BLaER1 (cell line): Measurements from ENCODE around the gene HOXD8.

Experiments used
- H3K27ac ChIP-seq: shearing (Covaris generic); formaldehyde crosslinking; 2 replicates; pipeline ENCODE4 v1.8.1; 2022
- H3K27me3 ChIP-seq: shearing (Covaris generic); formaldehyde crosslinking; 2 replicates; pipeline ENCODE4 v1.8.1; 2022
- H3K36me3 ChIP-seq: shearing (Covaris generic); formaldehyde crosslinking; 2 replicates; pipeline ENCODE4 v1.8.1; 2022
- H3K4me1 ChIP-seq: shearing (Covaris generic); formaldehyde crosslinking; 2 replicates; pipeline ENCODE4 v1.8.1; 2022
- H3K4me2 ChIP-seq: shearing (Covaris generic); formaldehyde crosslinking; 2 replicates; pipeline ENCODE4 v1.8.1; 2022
- H3K4me3 ChIP-seq: shearing (Covaris generic); formaldehyde crosslinking; 2 replicates; pipeline ENCODE4 v1.8.1; 2022
- H3K9ac ChIP-seq: shearing (Covaris generic); formaldehyde crosslinking; 2 replicates; pipeline ENCODE4 v1.8.1; 2022
- H3K9me3 ChIP-seq: shearing (Covaris generic); formaldehyde crosslinking; 2 replicates; pipeline ENCODE4 v1.8.1; 2022
- H4K20me1 ChIP-seq: shearing (Covaris generic); formaldehyde crosslinking; 2 replicates; pipeline ENCODE4 v1.8.1; 2022
- Cebpa-rat ChIP-seq: shearing (Covaris generic); IDR thresholded peaks from 2 replicates; pipeline ENCODE4 v1.8.1; 2022

The HOXD8 gene

GRCh38 chr2:176164611-176165369 lies 35.3 kb downstream of the HOXD8 start:
- peaks cover 44% of the 10 kb centered on the region for H3K27me3 ChIP-seq
- no peak overlapping the region for H3K4me3 ChIP-seq
- no peak overlapping the region for H3K27ac ChIP-seq
- no peak overlapping the region for H3K4me2 ChIP-seq
- H3K9ac ChIP-seq: no peak overlapping the region
- no peaks in the 10 kb centered on the region for H3K36me3 ChIP-seq
- no peaks in the 10 kb centered on the region for H4K20me1 ChIP-seq
- peaks cover 59% of the 10 kb centered on the region for H3K9me3 ChIP-seq
- no peak for TF ChIP-seq Cebpa-rat
- H3K4me1 ChIP-seq: no peaks in the 10 kb centered on the region

GRCh38 chr2:176165370-176166050 lies 36.0 kb downstream of the HOXD8 start:
- Histone ChIP-seq H3K9ac (no peak overlapping the region), H4K20me1 (no peaks in the 10 kb centered on the region), H3K4me3 (no peak overlapping the region), H3K27ac (no peak overlapping the region), H3K36me3 (no peaks in the 10 kb centered on the region), H3K27me3 (peaks cover 37% of the 10 kb centered on the region; the same call in 1 of the 2 replicates), H3K4me2 (no peak overlapping the region), H3K4me1 (no peaks in the 10 kb centered on the region), H3K9me3 (peaks cover 52% of the 10 kb centered on the region)
- TF ChIP-seq Cebpa-rat: no peak

GRCh38 chr2:176166272-176166671 lies 36.8 kb downstream of the HOXD8 start:
- no peak overlapping the region for H3K27ac ChIP-seq
- no peaks in the 10 kb centered on the region for H3K36me3 ChIP-seq
- H3K27me3 ChIP-seq: peaks cover 32% of the 10 kb centered on the region; the same call in 1 of the 2 replicates
- peaks cover 44% of the 10 kb centered on the region for H3K9me3 ChIP-seq
- H3K4me1 ChIP-seq: no peaks in the 10 kb centered on the region
- no peak overlapping the region for H3K4me3 ChIP-seq
- no peak for TF ChIP-seq Cebpa-rat
- H4K20me1 ChIP-seq: no peaks in the 10 kb centered on the region
- no peak overlapping the region for H3K4me2 ChIP-seq
- H3K9ac ChIP-seq: no peak overlapping the region

GRCh38 chr2:176167398-176167797 lies 37.9 kb downstream of the HOXD8 start:
- no peak overlapping the region for H3K4me3 ChIP-seq
- H3K9me3 ChIP-seq: peaks cover 44% of the 10 kb centered on the region
- H3K36me3 ChIP-seq: no peaks in the 10 kb centered on the region
- no peak overlapping the region for H3K4me2 ChIP-seq
- no peaks in the 10 kb centered on the region for H4K20me1 ChIP-seq
- no peak overlapping the region for H3K9ac ChIP-seq
- H3K27ac ChIP-seq: no peak overlapping the region
- H3K27me3 ChIP-seq: peaks cover 30% of the 10 kb centered on the region
- no peak for TF ChIP-seq Cebpa-rat
- H3K4me1 ChIP-seq: no peaks in the 10 kb centered on the region

GRCh38 chr2:176169181-176169580 lies 39.7 kb downstream of the HOXD8 start:
- H3K4me3 ChIP-seq: no peak overlapping the region
- no peak overlapping the region for H3K27ac ChIP-seq
- no peak overlapping the region for H3K4me2 ChIP-seq
- H3K27me3 ChIP-seq: peaks cover 42% of the 10 kb centered on the region
- H3K36me3 ChIP-seq: no peaks in the 10 kb centered on the region
- no peaks in the 10 kb centered on the region for H3K4me1 ChIP-seq
- H3K9me3 ChIP-seq: peaks cover 34% of the 10 kb centered on the region
- no peak overlapping the region for H3K9ac ChIP-seq
- no peak for TF ChIP-seq Cebpa-rat
- H4K20me1 ChIP-seq: no peaks in the 10 kb centered on the region

- TF ChIP-seq Cebpa-rat: no peak
- peaks cover 42% of the 10 kb centered on the region for H3K27me3 ChIP-seq
- no peak overlapping the region for H3K4me3 ChIP-seq
Measured at GRCh38 chr2:176169711-176170110, 40.2 kb downstream of the HOXD8 start.

GRCh38 chr2:176170602-176171305 lies 41.2 kb downstream of the HOXD8 start:
- Histone ChIP-seq H3K4me1 (no peaks in the 10 kb centered on the region), H3K4me3 (no peak overlapping the region)

More at GRCh38 chr2:176169711-176170110, 40.2 kb downstream of the HOXD8 start:
- H3K9ac ChIP-seq: no peak overlapping the region
- no peaks in the 10 kb centered on the region for H3K36me3 ChIP-seq
- peaks cover 33% of the 10 kb centered on the region for H3K9me3 ChIP-seq
- H3K4me2 ChIP-seq: no peak overlapping the region
- H3K4me1 ChIP-seq: no peaks in the 10 kb centered on the region
- H4K20me1 ChIP-seq: no peaks in the 10 kb centered on the region
- no peak overlapping the region for H3K27ac ChIP-seq

GRCh38 chr2:176171351-176172006 lies 42.0 kb downstream of the HOXD8 start:
- no peak overlapping the region for H3K4me2 ChIP-seq
- no peak overlapping the region for H3K27ac ChIP-seq
- H3K9me3 ChIP-seq: peaks cover 33% of the 10 kb centered on the region
- no peak overlapping the region for H3K9ac ChIP-seq
- no peaks in the 10 kb centered on the region for H3K4me1 ChIP-seq
- H3K27me3 ChIP-seq: peaks cover 45% of the 10 kb centered on the region
- no peaks in the 10 kb centered on the region for H3K36me3 ChIP-seq
- H3K4me3 ChIP-seq: no peak overlapping the region
- no peaks in the 10 kb centered on the region for H4K20me1 ChIP-seq
- TF ChIP-seq Cebpa-rat: no peak

More at GRCh38 chr2:176170602-176171305, 41.2 kb downstream of the HOXD8 start:
- Histone ChIP-seq H3K36me3 (no peaks in the 10 kb centered on the region), H3K27ac (no peak overlapping the region), H4K20me1 (no peaks in the 10 kb centered on the region), H3K4me2 (no peak overlapping the region), H3K27me3 (peaks cover 43% of the 10 kb centered on the region), H3K9ac (no peak overlapping the region), H3K9me3 (peaks cover 33% of the 10 kb centered on the region)
- TF ChIP-seq Cebpa-rat: no peak

- no peak for TF ChIP-seq Cebpa-rat
- H3K27ac ChIP-seq: no peak overlapping the region
Measured at GRCh38 chr2:176172007-176172894, 42.7 kb downstream of the HOXD8 start.

More at GRCh38 chr2:176172007-176172894, 42.7 kb downstream of the HOXD8 start:
- Histone ChIP-seq H3K4me1 (no peaks in the 10 kb centered on the region), H3K9me3 (peaks cover 33% of the 10 kb centered on the region), H3K4me3 (no peak overlapping the region), H3K9ac (no peak overlapping the region), H3K4me2 (no peak overlapping the region), H3K36me3 (no peaks in the 10 kb centered on the region), H4K20me1 (no peaks in the 10 kb centered on the region), H3K27me3 (peaks cover 47% of the 10 kb centered on the region)
